Subcutaneous abdominal adipose tissue (tissue), 5 donors: ENCODE results near the gene BRCA1.
A peak's percentile ranks its signal among the peaks of the same experiment; 100 is the strongest.

ENCODE experiments used
- H3K27ac ChIP-seq: one replicate; pipeline ENCODE4 v1.7.0; 2013; ENCODE audit warnings: low read depth, mild to moderate bottlenecking, inconsistent platforms, low read length, moderate library complexity
- H3K27me3 ChIP-seq, 5 donors: one replicate each; pipeline ENCODE4 v1.7.0; 2013; ENCODE audit warnings: low read length in 5 of 5, inconsistent platforms in 1 of 5; ENCODE audit not compliant: control insufficient read depth in 5 of 5, insufficient read depth in 4 of 5
- H3K36me3 ChIP-seq, 5 donors: one replicate each; pipeline ENCODE4 v1.7.0; 2013; ENCODE audit warnings: low read length in 5 of 5; ENCODE audit not compliant: control insufficient read depth in 5 of 5, insufficient read depth in 5 of 5
- H3K4me1 ChIP-seq, 5 donors: one replicate each; pipeline ENCODE4 v1.7.0; 2013; ENCODE audit warnings: low read length in 5 of 5, mild to moderate bottlenecking in 3 of 5, moderate library complexity in 1 of 5; ENCODE audit not compliant: control insufficient read depth in 5 of 5, insufficient read depth in 5 of 5
- H3K4me3 ChIP-seq, 5 donors: one replicate each; pipeline ENCODE4 v1.7.0; 2013; ENCODE audit warnings: low read length in 5 of 5, low read depth in 1 of 5
- H3K9ac ChIP-seq, 5 donors: one replicate each; pipeline ENCODE4 v1.7.0; 2013; ENCODE audit warnings: low read length in 5 of 5, mild to moderate bottlenecking in 4 of 5, moderate library complexity in 3 of 5
- H3K9me3 ChIP-seq, 5 donors: one replicate each; pipeline ENCODE4 v1.7.0; 2013; ENCODE audit warnings: low read length in 5 of 5; ENCODE audit not compliant: control insufficient read depth in 5 of 5
- donor health status: healthy.
- donor health status: healthy.
- donor health status: healthy.
- donor health status: healthy.
- donor health status: healthy.

Gene BRCA1

GRCh38 chr17:43026595-43026994 lies 98.6 kb downstream of the BRCA1 start:
- Histone ChIP-seq H3K36me3 (no peaks in the 10 kb centered on the region), H3K9me3 (no peaks in the 10 kb centered on the region), H3K4me3 (no peak overlapping the region), H3K9ac (no peak overlapping the region), H3K27me3 (no peaks in the 10 kb centered on the region), H3K4me1 (peaks cover 0 to 31% (median 25%) of the 10 kb centered on the region in 5 donors), H3K27ac (no peak overlapping the region)

GRCh38 chr17:43025766-43026537 lies 99.2 kb downstream of the BRCA1 start:
- H3K9me3 ChIP-seq: no peaks in the 10 kb centered on the region
- no peak overlapping the region for H3K9ac ChIP-seq
- H3K4me3 ChIP-seq: no peak overlapping the region
- H3K27ac ChIP-seq: no peak overlapping the region
- no peaks in the 10 kb centered on the region for H3K27me3 ChIP-seq
- H3K36me3 ChIP-seq: no peaks in the 10 kb centered on the region
- peaks cover 0 to 36% (median 27%) of the 10 kb centered on the region in 5 donors for H3K4me1 ChIP-seq

- Histone ChIP-seq H3K4me1 (peaks cover under 1 to 43% (median 28%) of the 10 kb centered on the region in 5 donors), H3K4me3 (peak overlapping the region in 3 of 5 donors; percentile 11 to 56 (median 43)), H3K9me3 (no peaks in the 10 kb centered on the region), H3K36me3 (no peaks in the 10 kb centered on the region), H3K27ac (no peak overlapping the region), H3K27me3 (no peaks in the 10 kb centered on the region), H3K9ac (no peak overlapping the region)
Measured at GRCh38 chr17:43025290-43025657, 99.9 kb downstream of the BRCA1 start.

GRCh38 chr17:43024407-43025289 lies 100.5 kb downstream of the BRCA1 start, which contains the start of gene RND2:
RND2 (plus strand) TSS chr17:43025231; CDS start chr17:43025348, 117 bp downstream.
- peak within 1 kb of the TSS in 4 of 5 donors; percentile 55 to 74 (median 63) for H3K9ac ChIP-seq
- no peaks in the 10 kb centered on the region for H3K36me3 ChIP-seq
- peaks cover 4 to 44% (median 29%) of the 10 kb centered on the region in 5 donors for H3K4me1 ChIP-seq
- H3K4me3 ChIP-seq: peak within 1 kb of the TSS; percentile 64 to 78 (median 71)
- no peaks in the 10 kb centered on the region for H3K27me3 ChIP-seq
- H3K27ac ChIP-seq: no peak within 1 kb of the TSS
- H3K9me3 ChIP-seq: no peaks in the 10 kb centered on the region

- Histone ChIP-seq H3K9ac (peak within 1 kb of the TSS; percentile 38 to 91 (median 88)), H3K27me3 (no peaks in the 10 kb centered on the region), H3K36me3 (peaks cover 0 to 20% (median 13%) of the 10 kb centered on the region in 5 donors), H3K4me1 (peaks cover 5 to 59% (median 47%) of the 10 kb centered on the region in 5 donors), H3K9me3 (no peaks in the 10 kb centered on the region), H3K27ac (peak within 1 kb of the TSS; percentile 89), H3K4me3 (peak within 1 kb of the TSS; percentile 84 to 100 (median 97))
Measured at GRCh38 chr17:43021741-43022512, 103.2 kb downstream of the BRCA1 start, which contains the start of gene VAT1. VAT1 (minus strand) TSS chr17:43022385; CDS start chr17:43022322, 63 bp downstream.

- H3K4me1 ChIP-seq: peaks cover 9 to 65% (median 53%) of the 10 kb centered on the region in 5 donors
Measured at GRCh38 chr17:43020789-43021740, 104.1 kb downstream of the BRCA1 start.

GRCh38 chr17:43020030-43020621 lies 105.0 kb downstream of the BRCA1 start:
- Histone ChIP-seq H3K27me3 (no peaks in the 10 kb centered on the region), H3K27ac (peak overlapping the region; percentile 89), H3K9me3 (no peaks in the 10 kb centered on the region), H3K36me3 (peaks cover 0 to 36% (median 26%) of the 10 kb centered on the region in 5 donors), H3K4me3 (peak overlapping the region; percentile 17 to 99 (median 86)), H3K4me1 (peaks cover 14 to 72% (median 59%) of the 10 kb centered on the region in 5 donors), H3K9ac (peak overlapping the region in 4 of 5 donors; percentile 1 to 70 (median 46))

More at GRCh38 chr17:43020789-43021740, 104.1 kb downstream of the BRCA1 start:
- peak overlapping the region; percentile 38 to 91 (median 88) for H3K9ac ChIP-seq
- H3K4me3 ChIP-seq: peak overlapping the region; percentile 84 to 100 (median 97)
- H3K27me3 ChIP-seq: no peaks in the 10 kb centered on the region
- H3K36me3 ChIP-seq: peaks cover 0 to 26% (median 18%) of the 10 kb centered on the region in 5 donors
- peak overlapping the region; percentile 89 for H3K27ac ChIP-seq
- no peaks in the 10 kb centered on the region for H3K9me3 ChIP-seq

- Histone ChIP-seq H3K4me3 (peak overlapping the region; percentile 17 to 99 (median 86)), H3K9ac (peak overlapping the region in 4 of 5 donors; percentile 1 to 70 (median 46)), H3K27me3 (no peaks in the 10 kb centered on the region), H3K27ac (peak overlapping the region; percentile 89), H3K36me3 (peaks cover 0 to 43% (median 33%) of the 10 kb centered on the region in 5 donors), H3K9me3 (no peaks in the 10 kb centered on the region), H3K4me1 (peaks cover 18 to 73% (median 62%) of the 10 kb centered on the region in 5 donors)
Measured at GRCh38 chr17:43019418-43019817, 105.7 kb downstream of the BRCA1 start.
